IMR-90 (cell line): ENCODE data around the gene LEMD3.

Experiments
- CEBPB ChIP-seq: IDR thresholded peaks from 2 replicates; pipeline ENCODE4 v1.6.1; 2012; ENCODE audit warnings: low read depth, low read length, improper control_type of control experiment
- CTCF ChIP-seq: conservative IDR thresholded peaks from 2 replicates; pipeline ENCODE4 v1.5.1; 2012; ENCODE audit warnings: mild to moderate bottlenecking, low read depth, low read length, improper control_type of control experiment
- ELK1 ChIP-seq: fragments of 150-350 bp; IDR thresholded peaks from 2 replicates; pipeline ENCODE4 v1.6.1; 2016; ENCODE audit warnings: low read depth, mild to moderate bottlenecking, low read length, moderate library complexity, borderline replicate concordance
- FOS ChIP-seq: fragments of 150-350 bp; IDR thresholded peaks from 2 replicates; pipeline ENCODE4 v1.6.1; 2016; ENCODE audit warnings: low read depth, low read length
- MAFK ChIP-seq: IDR thresholded peaks from 2 replicates; pipeline ENCODE4 v1.6.1; 2012; ENCODE audit warnings: low read depth, low read length, improper control_type of control experiment
- MXI1 ChIP-seq: IDR thresholded peaks from 2 replicates; pipeline ENCODE4 v1.6.1; 2012; ENCODE audit warnings: low read depth, mild to moderate bottlenecking, low read length, moderate library complexity, borderline replicate concordance
- NFE2L2 ChIP-seq: fragments of 150-350 bp; IDR thresholded peaks from 2 replicates; pipeline ENCODE4 v1.6.1; 2016; ENCODE audit warnings: low read depth, mild to moderate bottlenecking, low read length
- POLR2A ChIP-seq: IDR thresholded peaks from 2 replicates; pipeline ENCODE4 v1.6.1; 2012; ENCODE audit warnings: mild to moderate bottlenecking, low read depth, low read length
- RAD21 ChIP-seq: IDR thresholded peaks from 2 replicates; pipeline ENCODE4 v1.6.1; 2012; ENCODE audit warnings: low read length, improper control_type of control experiment
- SMC3 ChIP-seq: fragments of 150-350 bp; IDR thresholded peaks from 2 replicates; pipeline ENCODE4 v1.6.1; 2016; ENCODE audit warnings: low read depth, mild to moderate bottlenecking, antibody characterized with exemption, low read length, moderate library complexity
- USF2 ChIP-seq: fragments of 150-350 bp; IDR thresholded peaks from 2 replicates; pipeline ENCODE4 v1.6.1; 2017; ENCODE audit warnings: mild to moderate bottlenecking, antibody characterized with exemption, low read length, low read depth

GRCh38 chr12:65204886-65205525 lies 35.6 kb downstream of the LEMD3 start:
- TF ChIP-seq MAFK = no peak
- TF ChIP-seq MXI1 = no peak
- TF ChIP-seq USF2 = no peak
- TF ChIP-seq CTCF = no peak
- TF ChIP-seq POLR2A = no peak
- no peak for TF ChIP-seq NFE2L2
- no peak for TF ChIP-seq RAD21
- no peak for TF ChIP-seq FOS
- TF ChIP-seq CEBPB = no peak
- no peak for TF ChIP-seq ELK1
- TF ChIP-seq SMC3 = no peak
